GM18907 (cell line): ENCODE results near the gene EPB41L4B.

Experiments
- ATAC-seq: cut with Tn5 transposase; IDR thresholded peaks from one replicate; pipeline ENCODE4 v1.9.1; 2021; ENCODE audit warnings: mild to moderate bottlenecking, moderate library complexity; ENCODE audit not compliant: unreplicated experiment

The EPB41L4B gene

GRCh38 chr9:109270971-109271925 is 49.6 kb downstream of the EPB41L4B start:
- ATAC-seq: no peak

GRCh38 chr9:109270441-109270840 is 50.4 kb downstream of the EPB41L4B start:
- no peak for ATAC-seq

- ATAC-seq: no peak
Measured at GRCh38 chr9:109269839-109270238, 51.0 kb downstream of the EPB41L4B start.

DNA sequence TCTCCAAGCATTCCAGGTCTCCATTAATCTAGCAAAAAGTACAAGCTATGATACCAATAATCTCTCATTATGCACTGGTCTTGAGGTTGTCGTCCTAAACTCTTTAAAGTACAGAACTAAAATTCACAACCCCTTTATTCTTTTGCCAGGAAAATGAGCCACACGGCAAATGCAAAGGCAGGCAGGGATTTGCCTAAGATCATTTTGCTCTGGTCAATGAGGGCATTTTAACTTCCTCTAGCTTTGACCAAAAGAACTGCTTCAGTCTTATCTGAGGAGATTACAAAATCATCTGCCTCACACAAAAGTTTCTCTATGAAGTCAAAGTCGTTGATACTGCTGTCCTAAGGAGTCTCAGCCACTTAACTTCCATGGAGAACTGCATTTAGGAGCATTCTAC is 51.8 kb downstream of the EPB41L4B start:
- no peak for ATAC-seq

DNA sequence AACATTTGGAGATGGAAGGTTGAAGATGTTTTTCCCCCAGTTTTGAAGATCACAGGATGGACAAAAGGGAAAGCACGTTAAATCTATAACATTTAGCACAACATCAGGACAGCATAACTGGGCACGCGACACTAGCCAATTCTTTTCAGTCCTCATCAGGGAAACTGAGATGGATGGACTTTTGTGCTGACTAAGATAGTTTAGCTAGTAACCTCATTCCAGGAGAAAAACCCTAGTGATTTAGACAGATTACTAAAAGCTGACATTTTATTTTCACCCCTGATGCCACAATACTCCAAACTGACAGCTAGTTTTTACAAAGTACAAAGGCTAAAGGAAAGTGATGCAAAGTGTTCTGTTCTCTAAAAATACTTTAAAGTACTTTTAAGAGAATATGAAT is 53.3 kb downstream of the EPB41L4B start:
- no peak for ATAC-seq

GRCh38 chr9:109264877-109265587 is 55.8 kb downstream of the EPB41L4B start:
- ATAC-seq: no peak

- no peak for ATAC-seq
Measured at GRCh38 chr9:109263358-109263757, 57.5 kb downstream of the EPB41L4B start.

DNA sequence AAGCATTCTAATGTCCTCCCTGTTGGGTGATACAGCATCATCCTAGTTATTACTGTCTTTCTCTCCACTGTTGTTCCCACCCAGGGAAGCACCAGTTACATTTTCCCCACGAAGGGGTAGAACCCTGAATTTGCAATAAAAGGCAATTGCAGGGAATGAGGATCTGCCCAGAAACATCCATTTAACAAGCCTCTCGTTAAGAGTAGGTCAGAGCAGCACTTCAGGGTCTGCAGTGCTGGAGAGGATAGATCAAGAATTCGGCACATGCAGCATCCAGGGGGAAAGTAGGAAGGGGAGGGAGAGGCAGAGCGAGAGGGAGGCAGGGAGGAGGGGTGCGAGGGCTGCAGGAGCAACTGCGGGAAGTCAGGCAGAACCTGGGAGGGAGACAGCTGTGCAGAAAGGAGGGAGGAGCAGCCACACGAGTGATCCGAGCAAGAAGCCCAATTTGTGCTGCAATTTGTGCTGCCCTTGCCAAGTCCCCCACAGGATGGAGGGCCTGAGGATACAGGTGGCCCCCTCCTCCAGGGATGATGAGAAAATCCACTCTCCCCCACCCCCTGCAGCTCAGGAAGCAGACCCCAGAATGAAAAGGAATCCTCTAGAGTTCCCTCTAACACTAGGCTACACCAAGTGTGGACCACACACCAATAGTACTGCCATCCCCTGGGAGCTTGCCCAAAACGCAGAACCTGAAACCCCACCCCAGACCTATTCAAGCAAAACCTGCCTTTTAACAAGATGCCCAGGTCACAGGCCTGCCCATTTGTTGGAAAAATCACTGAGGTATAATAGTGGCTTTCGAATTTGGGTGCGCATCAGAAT is 62.2 kb downstream of the EPB41L4B start:
- no peak for ATAC-seq

GRCh38 chr9:109256336-109256735 is 64.5 kb downstream of the EPB41L4B start:
- no peak for ATAC-seq

DNA sequence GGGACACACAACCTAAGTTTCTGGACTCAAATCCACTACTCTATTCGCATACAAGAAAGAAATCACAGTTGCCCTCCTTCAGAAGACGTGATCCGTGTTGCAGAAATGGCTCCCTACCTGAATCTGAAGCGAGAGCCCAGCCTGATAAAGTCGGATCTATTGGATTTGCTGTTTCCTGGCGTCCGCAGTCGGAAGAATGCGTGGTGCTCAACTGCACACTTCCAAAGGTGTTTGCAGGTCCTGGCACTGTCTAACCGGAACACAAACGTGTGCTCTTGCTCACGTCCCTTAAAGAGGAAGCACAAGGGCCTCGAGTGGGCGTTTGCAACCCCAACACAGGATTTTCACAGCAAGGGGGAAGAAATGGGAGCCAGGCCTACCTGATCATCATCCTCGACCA is 65.5 kb downstream of the EPB41L4B start:
- no peak for ATAC-seq

DNA sequence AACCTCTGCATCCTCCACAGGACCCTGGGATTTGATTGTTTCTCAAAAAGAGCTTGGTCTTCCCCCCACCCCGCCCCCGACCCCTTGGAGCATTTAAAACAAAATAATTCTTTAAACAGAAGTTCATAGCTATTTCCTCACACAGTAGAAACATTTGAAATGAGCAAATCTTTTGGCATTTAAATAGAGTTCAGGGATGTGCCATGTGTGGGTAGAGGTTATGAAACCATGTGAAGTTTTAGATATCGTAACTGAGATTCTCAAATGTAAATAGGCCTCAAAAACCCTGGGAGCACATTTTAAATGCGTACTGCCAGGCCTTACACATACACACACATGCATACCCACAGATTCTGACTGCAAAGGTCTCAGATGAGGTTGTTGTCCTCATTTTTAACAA is 66.5 kb downstream of the EPB41L4B start:
- no peak for ATAC-seq

DNA sequence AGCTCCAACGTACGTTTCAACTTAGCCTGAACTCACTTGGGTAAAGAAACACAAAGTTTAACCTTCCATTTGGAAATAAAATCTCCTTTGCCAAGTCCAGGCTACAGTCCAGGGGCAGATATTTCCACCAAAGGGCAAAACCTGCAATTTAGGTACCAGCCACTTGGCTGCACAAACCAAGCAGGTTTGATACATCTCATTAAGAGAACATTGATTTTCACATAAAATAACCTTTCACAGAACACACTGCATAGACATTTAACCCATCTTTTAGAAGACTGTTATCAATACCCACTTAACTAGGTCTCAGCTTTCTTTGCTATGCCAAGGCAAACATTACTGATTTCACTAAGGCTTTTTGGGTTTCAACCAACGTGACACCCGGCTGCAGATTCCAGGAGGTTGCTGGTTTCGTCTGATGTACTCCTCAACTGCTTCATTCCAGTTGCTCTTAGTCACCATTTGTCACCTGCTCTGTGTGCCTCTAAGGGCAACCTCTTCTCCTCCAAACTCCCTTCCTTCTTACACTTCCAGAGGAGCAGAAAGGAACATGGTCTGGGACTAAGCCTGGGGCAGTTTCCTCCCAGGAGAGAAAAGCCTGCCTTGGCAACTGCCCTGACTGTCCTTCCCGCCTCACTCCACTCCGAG is 67.1 kb downstream of the EPB41L4B start:
- no peak for ATAC-seq

GRCh38 chr9:109253241-109253636 is 67.6 kb downstream of the EPB41L4B start:
- no peak for ATAC-seq

DNA sequence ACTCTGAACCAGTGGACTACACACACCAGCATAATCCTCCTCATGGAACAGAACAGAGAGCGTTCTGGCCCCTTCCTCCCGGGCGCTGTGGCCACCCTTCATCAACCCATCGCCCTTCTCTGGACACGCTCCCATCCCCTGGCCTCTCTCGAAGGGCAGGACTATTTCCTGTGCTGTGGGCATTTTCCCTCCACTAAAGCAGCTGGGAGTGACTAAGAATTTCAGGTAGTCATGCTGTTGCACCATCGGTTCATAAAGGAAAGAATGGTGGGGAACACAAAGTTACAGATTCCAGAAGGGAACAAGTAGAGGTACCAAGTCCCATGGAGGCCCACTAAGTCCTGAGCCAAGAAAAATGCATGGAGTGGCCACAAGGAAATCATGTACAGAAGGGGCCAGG is 68.6 kb downstream of the EPB41L4B start:
- no peak for ATAC-seq

DNA sequence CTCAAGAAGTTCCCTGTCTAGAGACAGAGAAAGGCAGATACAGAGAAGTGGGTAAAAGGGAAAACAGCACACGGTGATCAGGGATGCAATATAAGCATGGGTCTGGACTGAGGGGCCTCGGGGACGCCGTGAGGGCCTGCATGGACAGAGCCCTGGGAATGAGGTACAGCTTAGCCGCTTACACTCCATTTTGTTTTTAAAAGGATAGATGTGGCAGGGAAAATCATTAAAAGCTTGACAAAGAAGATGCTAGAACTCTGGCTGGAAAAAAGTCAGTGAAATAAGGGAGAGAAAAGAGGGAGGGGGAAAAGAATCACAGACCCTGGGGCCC is 69.1 kb downstream of the EPB41L4B start:
- ATAC-seq: no peak

DNA sequence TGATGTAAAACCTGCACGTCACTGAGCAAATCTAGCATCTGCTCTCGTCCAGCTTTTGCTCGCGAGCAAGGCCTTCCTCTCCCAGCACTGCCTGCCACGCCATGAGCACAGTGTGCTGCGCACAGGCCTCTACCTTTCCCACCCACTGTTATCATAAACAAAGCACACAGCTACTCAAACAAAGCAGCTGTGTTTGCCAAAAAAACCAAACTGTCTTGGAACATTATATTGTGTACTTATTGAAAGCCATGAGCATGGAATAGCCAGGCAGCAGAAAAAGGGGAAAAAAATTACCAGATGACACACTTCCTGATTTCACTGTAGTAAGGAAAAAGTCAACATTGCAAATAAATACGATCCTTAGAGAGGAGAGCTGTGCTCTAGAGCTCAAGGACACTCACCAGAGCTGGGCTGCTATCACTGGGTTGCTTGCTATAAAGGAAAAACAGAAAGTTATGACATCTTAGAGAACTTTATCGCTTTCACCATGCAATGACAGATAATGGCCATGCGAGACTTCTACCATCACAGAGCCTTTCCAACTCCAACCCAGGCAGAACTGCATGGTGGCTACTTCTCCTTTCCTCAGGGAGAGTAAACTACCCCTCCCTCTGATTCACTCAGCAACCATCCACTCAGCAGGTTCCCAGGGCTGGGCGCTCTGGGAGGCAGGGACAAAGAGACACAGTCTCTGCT is 69.6 kb downstream of the EPB41L4B start:
- no peak for ATAC-seq

GRCh38 chr9:109250771-109251079 is 70.1 kb downstream of the EPB41L4B start:
- no peak for ATAC-seq

- no peak for ATAC-seq
Measured at GRCh38 chr9:109250311-109250741, 70.5 kb downstream of the EPB41L4B start.

- no peak for ATAC-seq
Measured at GRCh38 chr9:109249615-109250014, 71.2 kb downstream of the EPB41L4B start.

DNA sequence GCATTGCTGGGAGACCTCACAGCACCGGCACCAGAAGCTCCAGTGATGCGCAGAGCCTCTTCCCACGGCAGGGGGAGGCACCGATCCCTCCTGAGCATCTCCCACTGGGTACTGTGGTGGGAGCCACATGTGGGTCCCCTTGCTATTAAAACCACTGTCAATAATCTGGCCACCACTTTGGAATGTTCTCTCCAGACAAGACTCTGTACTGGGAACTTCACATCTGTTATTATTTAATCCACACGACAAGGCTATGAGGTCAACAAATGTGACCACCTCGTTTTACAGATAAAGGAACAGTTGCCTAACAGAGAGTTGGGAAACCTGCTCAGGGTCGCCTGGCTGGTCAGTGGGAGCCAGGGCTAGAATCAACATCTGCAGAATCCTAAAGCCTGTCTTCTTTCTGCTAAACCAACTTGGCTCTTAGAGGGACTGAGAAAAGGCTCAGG is 72.7 kb downstream of the EPB41L4B start:
- no peak for ATAC-seq
